Measurements from ENCODE around the gene JOSD2.

DNA sequence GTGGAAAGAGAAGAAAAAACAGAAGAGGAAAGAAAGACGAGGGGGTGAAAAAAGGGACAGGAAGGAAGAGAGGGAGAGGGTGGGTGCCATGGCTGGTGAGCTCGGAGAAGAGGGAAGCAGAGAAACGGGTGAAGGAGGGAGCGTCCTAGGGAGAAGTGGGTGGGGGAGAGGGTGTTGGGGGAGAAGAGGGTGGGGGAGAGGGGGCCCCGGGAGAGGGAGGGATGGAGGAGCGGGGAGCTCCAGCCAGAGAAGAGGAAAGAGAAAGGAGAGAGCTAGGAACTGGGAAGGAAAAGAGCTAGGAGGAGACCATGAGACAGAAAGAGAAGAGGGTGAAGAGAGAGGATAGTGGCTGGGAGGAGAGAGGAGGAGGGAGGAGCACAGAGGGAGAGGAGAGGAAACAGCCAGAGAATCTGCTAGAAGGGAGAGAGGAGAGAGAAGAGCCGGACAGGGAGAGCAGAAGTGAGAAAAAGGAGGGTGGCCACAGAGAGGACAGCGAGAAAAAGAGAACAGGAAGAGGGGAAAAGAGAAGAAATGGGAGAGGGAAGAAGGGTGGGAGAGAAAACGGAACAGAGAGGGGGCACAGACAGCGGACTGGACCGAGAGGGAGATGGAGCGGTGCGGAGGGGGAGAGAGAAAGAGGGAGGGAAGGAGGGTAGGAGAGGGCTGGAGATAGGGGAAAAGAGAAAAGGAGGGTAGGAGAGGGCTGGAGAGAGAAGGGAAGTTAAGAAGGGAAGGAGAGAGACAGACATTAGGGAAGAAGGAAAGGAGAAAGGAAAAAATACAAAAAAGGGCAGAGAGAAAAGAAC lies 22.4 kb downstream of the JOSD2 start:
- TF ChIP-seq, protein P1, sequence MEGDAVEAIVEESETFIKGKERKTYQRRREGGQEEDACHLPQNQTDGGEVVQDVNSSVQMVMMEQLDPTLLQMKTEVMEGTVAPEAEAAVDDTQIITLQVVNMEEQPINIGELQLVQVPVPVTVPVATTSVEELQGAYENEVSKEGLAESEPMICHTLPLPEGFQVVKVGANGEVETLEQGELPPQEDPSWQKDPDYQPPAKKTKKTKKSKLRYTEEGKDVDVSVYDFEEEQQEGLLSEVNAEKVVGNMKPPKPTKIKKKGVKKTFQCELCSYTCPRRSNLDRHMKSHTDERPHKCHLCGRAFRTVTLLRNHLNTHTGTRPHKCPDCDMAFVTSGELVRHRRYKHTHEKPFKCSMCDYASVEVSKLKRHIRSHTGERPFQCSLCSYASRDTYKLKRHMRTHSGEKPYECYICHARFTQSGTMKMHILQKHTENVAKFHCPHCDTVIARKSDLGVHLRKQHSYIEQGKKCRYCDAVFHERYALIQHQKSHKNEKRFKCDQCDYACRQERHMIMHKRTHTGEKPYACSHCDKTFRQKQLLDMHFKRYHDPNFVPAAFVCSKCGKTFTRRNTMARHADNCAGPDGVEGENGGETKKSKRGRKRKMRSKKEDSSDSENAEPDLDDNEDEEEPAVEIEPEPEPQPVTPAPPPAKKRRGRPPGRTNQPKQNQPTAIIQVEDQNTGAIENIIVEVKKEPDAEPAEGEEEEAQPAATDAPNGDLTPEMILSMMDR (IDR thresholded peaks at IDR 0.05) = no peak
- no peak for TF ChIP-seq EP300 (IDR thresholded peaks at IDR 0.05)
